Adrenal gland (tissue), 5 donors: ENCODE data around the gene HIGD2A.

Experiments used
- POLR2A ChIP-seq, 2 donors: fragments of 450-650 bp; IDR thresholded peaks; one replicate each; pipeline ENCODE4 v1.6.1; 2017; ENCODE audit warnings: antibody characterized with exemption in 2 of 2, mild to moderate bottlenecking in 2 of 2, moderate library complexity in 1 of 2
- TF ChIP-seq, protein P1 (sequence below), 6 experiments: fragments of 450-650 bp in 4 of 6; fragments of 200-600 bp in 2 of 6; sonication (generic) in 1 of 6; IDR thresholded peaks; 1 replicate in 5 of 6; 2 replicates in 1 of 6; pipeline versions ENCODE4 v1.5.1 to v1.8.0; 2016 to 2021; ENCODE audit warnings: antibody characterized with exemption in 6 of 6, mild to moderate bottlenecking in 2 of 6, moderate library complexity in 1 of 6
- donor health status: DM: no; HTN: no; CAD: no.

DNA sequence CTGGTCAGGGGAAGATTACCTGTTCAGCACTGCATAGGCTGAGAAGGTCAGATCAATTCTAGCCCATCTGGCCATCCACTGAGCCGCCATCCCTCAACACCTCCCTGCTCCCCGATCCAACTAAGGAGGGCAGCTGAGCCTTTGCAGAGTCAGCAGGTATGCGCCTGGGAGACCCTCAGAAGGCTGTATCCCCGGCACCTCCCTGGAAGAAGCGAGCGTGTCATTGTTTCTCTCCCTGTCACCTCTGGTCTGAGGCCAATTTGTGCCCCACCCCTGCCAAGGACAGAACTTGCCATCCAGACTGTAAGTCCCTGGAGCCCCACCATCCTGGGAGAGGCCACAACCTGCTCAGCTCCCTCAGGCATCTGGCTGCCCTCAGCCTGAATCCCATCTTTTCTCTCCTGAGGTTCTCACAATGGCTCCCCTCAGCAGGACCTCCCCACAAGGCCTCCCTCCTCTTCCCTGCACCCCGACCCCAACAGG is 25.2 kb downstream of the HIGD2A start:
- TF ChIP-seq, protein P1, sequence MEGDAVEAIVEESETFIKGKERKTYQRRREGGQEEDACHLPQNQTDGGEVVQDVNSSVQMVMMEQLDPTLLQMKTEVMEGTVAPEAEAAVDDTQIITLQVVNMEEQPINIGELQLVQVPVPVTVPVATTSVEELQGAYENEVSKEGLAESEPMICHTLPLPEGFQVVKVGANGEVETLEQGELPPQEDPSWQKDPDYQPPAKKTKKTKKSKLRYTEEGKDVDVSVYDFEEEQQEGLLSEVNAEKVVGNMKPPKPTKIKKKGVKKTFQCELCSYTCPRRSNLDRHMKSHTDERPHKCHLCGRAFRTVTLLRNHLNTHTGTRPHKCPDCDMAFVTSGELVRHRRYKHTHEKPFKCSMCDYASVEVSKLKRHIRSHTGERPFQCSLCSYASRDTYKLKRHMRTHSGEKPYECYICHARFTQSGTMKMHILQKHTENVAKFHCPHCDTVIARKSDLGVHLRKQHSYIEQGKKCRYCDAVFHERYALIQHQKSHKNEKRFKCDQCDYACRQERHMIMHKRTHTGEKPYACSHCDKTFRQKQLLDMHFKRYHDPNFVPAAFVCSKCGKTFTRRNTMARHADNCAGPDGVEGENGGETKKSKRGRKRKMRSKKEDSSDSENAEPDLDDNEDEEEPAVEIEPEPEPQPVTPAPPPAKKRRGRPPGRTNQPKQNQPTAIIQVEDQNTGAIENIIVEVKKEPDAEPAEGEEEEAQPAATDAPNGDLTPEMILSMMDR (IDR thresholded peaks at IDR 0.05), result no peak
- no peak for TF ChIP-seq POLR2A (IDR thresholded peaks at IDR 0.05)
